ENCODE data around the gene ZNF705A.
"Not testable (repeated sequence)": the region's sequence is repeated elsewhere in the genome, so short reads cannot be mapped to it uniquely, and the experiment has no call there.

The ZNF705A gene

GRCh38 chr12:8156845-8157244, at the start of gene ZNF705A:
Gene ZNF705A, plus strand, starts transcription at chr12:8157015. Its CDS starts 15,611 bp downstream, at chr12:8172626.
- Histone ChIP-seq H3K4me3 (ENCODE audit: low read depth in 1 of 2, low read length in 2 of 2) (no peak within 1 kb of the TSS), H3K9ac (ENCODE audit: low read length) (no peak within 1 kb of the TSS), H3K9me3 (ENCODE audit: low read length) (no peaks in the 10 kb centered on the region), H3K27me3 (ENCODE audit: control insufficient read depth in 1 of 2, insufficient read depth in 2 of 2, low read length in 2 of 2) (no peaks in the 10 kb centered on the region), H3K36me3 (ENCODE audit: insufficient read depth, low read length) (no peaks in the 10 kb centered on the region), H3K27ac (ENCODE audit: low read depth, low read length) (no peak within 1 kb of the TSS), H3K4me1 (ENCODE audit: insufficient read depth, low read length) (no peaks in the 10 kb centered on the region)

GRCh38 chr12:8108808-8109398, 47.9 kb upstream of the ZNF705A start:
- no peaks in the 10 kb centered on the region for H3K9me3 ChIP-seq (ENCODE audit: low read length)

GRCh38 chr12:8113117-8113516, 43.7 kb upstream of the ZNF705A start:
- not testable (repeated sequence) for H3K4me1 ChIP-seq (ENCODE audit: insufficient read depth, low read length); H3K27me3 ChIP-seq (ENCODE audit: control insufficient read depth in 1 of 2, insufficient read depth in 2 of 2, low read length in 2 of 2); H3K9ac ChIP-seq (ENCODE audit: low read length); H3K4me3 ChIP-seq (ENCODE audit: low read depth in 1 of 2, low read length in 2 of 2); H3K9me3 ChIP-seq (ENCODE audit: low read length); H3K36me3 ChIP-seq (ENCODE audit: insufficient read depth, low read length); H3K27ac ChIP-seq (ENCODE audit: low read depth, low read length)

More at GRCh38 chr12:8108808-8109398, 47.9 kb upstream of the ZNF705A start:
- Histone ChIP-seq H3K9ac (ENCODE audit: low read length) (no peak overlapping the region), H3K27me3 (ENCODE audit: control insufficient read depth in 1 of 2, insufficient read depth in 2 of 2, low read length in 2 of 2) (no peaks in the 10 kb centered on the region), H3K36me3 (ENCODE audit: insufficient read depth, low read length) (no peaks in the 10 kb centered on the region), H3K4me1 (ENCODE audit: insufficient read depth, low read length) (no peaks in the 10 kb centered on the region), H3K27ac (ENCODE audit: low read depth, low read length) (no peak overlapping the region), H3K4me3 (ENCODE audit: low read depth in 1 of 2, low read length in 2 of 2) (no peak overlapping the region)

- H3K36me3 ChIP-seq (ENCODE audit: insufficient read depth, low read length), result no peaks in the 10 kb centered on the region
Measured at GRCh38 chr12:8120072-8120713, 36.6 kb upstream of the ZNF705A start.

GRCh38 chr12:8123124-8123912, 33.5 kb upstream of the ZNF705A start, which contains the start of gene CLEC4A:
Gene CLEC4A, plus strand, starts transcription at chr12:8123617. Its CDS starts 262 bp downstream, at chr12:8123879.
- Histone ChIP-seq H3K27ac (ENCODE audit: low read depth, low read length) (no peak within 1 kb of the TSS), H3K27me3 (ENCODE audit: control insufficient read depth in 1 of 2, insufficient read depth in 2 of 2, low read length in 2 of 2) (no peaks in the 10 kb centered on the region), H3K4me1 (ENCODE audit: insufficient read depth, low read length) (no peaks in the 10 kb centered on the region), H3K9me3 (ENCODE audit: low read length) (no peaks in the 10 kb centered on the region), H3K9ac (ENCODE audit: low read length) (no peak within 1 kb of the TSS), H3K36me3 (ENCODE audit: insufficient read depth, low read length) (no peaks in the 10 kb centered on the region), H3K4me3 (ENCODE audit: low read depth in 1 of 2, low read length in 2 of 2) (no peak within 1 kb of the TSS)

More at GRCh38 chr12:8120072-8120713, 36.6 kb upstream of the ZNF705A start:
- no peaks in the 10 kb centered on the region for H3K9me3 ChIP-seq (ENCODE audit: low read length)
- no peak overlapping the region for H3K27ac ChIP-seq (ENCODE audit: low read depth, low read length)
- no peak overlapping the region for H3K9ac ChIP-seq (ENCODE audit: low read length)
- no peaks in the 10 kb centered on the region for H3K27me3 ChIP-seq (ENCODE audit: control insufficient read depth in 1 of 2, insufficient read depth in 2 of 2, low read length in 2 of 2)
- H3K4me1 ChIP-seq (ENCODE audit: insufficient read depth, low read length), result no peaks in the 10 kb centered on the region
- H3K4me3 ChIP-seq (ENCODE audit: low read depth in 1 of 2, low read length in 2 of 2), result no peak overlapping the region

GRCh38 chr12:8127138-8127537, 29.7 kb upstream of the ZNF705A start:
- Histone ChIP-seq H3K4me3 (ENCODE audit: low read depth in 1 of 2, low read length in 2 of 2) (no peak overlapping the region), H3K9ac (ENCODE audit: low read length) (no peak overlapping the region), H3K4me1 (ENCODE audit: insufficient read depth, low read length) (no peaks in the 10 kb centered on the region), H3K36me3 (ENCODE audit: insufficient read depth, low read length) (no peaks in the 10 kb centered on the region), H3K27me3 (ENCODE audit: control insufficient read depth in 1 of 2, insufficient read depth in 2 of 2, low read length in 2 of 2) (no peaks in the 10 kb centered on the region), H3K27ac (ENCODE audit: low read depth, low read length) (no peak overlapping the region), H3K9me3 (ENCODE audit: low read length) (no peaks in the 10 kb centered on the region)

- H3K9ac ChIP-seq (ENCODE audit: low read length); H3K27me3 ChIP-seq (ENCODE audit: control insufficient read depth in 1 of 2, insufficient read depth in 2 of 2, low read length in 2 of 2); H3K27ac ChIP-seq (ENCODE audit: low read depth, low read length); H3K4me1 ChIP-seq (ENCODE audit: insufficient read depth, low read length); H3K9me3 ChIP-seq (ENCODE audit: low read length); H3K4me3 ChIP-seq (ENCODE audit: low read depth in 1 of 2, low read length in 2 of 2): not testable (repeated sequence)
- H3K36me3 ChIP-seq (ENCODE audit: insufficient read depth, low read length), result peaks cover 17% of the 10 kb centered on the region
Measured at GRCh38 chr12:8133636-8134397, 23.0 kb upstream of the ZNF705A start.

- H3K36me3 ChIP-seq (ENCODE audit: insufficient read depth, low read length), result peaks cover 17% of the 10 kb centered on the region
- H3K9me3 ChIP-seq (ENCODE audit: low read length); H3K27ac ChIP-seq (ENCODE audit: low read depth, low read length); H3K9ac ChIP-seq (ENCODE audit: low read length); H3K27me3 ChIP-seq (ENCODE audit: control insufficient read depth in 1 of 2, insufficient read depth in 2 of 2, low read length in 2 of 2); H3K4me1 ChIP-seq (ENCODE audit: insufficient read depth, low read length); H3K4me3 ChIP-seq (ENCODE audit: low read depth in 1 of 2, low read length in 2 of 2): not testable (repeated sequence)
Measured at GRCh38 chr12:8134398-8134930, 22.4 kb upstream of the ZNF705A start.

GRCh38 chr12:8141647-8142046, 15.2 kb upstream of the ZNF705A start:
- not testable (repeated sequence) for H3K36me3 ChIP-seq (ENCODE audit: insufficient read depth, low read length); H3K9me3 ChIP-seq (ENCODE audit: low read length); H3K9ac ChIP-seq (ENCODE audit: low read length); H3K27ac ChIP-seq (ENCODE audit: low read depth, low read length); H3K4me1 ChIP-seq (ENCODE audit: insufficient read depth, low read length); H3K4me3 ChIP-seq (ENCODE audit: low read depth in 1 of 2, low read length in 2 of 2); H3K27me3 ChIP-seq (ENCODE audit: control insufficient read depth in 1 of 2, insufficient read depth in 2 of 2, low read length in 2 of 2)

GRCh38 chr12:8143261-8143660, 13.6 kb upstream of the ZNF705A start:
- Histone ChIP-seq H3K9ac (ENCODE audit: low read length) (no peak overlapping the region), H3K4me1 (ENCODE audit: insufficient read depth, low read length) (peaks cover 4% of the 10 kb centered on the region), H3K27ac (ENCODE audit: low read depth, low read length) (no peak overlapping the region), H3K9me3 (ENCODE audit: low read length) (no peaks in the 10 kb centered on the region), H3K36me3 (ENCODE audit: insufficient read depth, low read length) (peaks cover under 1% of the 10 kb centered on the region), H3K27me3 (ENCODE audit: control insufficient read depth in 1 of 2, insufficient read depth in 2 of 2, low read length in 2 of 2) (no peaks in the 10 kb centered on the region), H3K4me3 (ENCODE audit: low read depth in 1 of 2, low read length in 2 of 2) (no peak overlapping the region)
